A673 (cell line): ENCODE measurements around the gene FOXA2. TPM values are rescaled to one million over a fixed set of nuclear protein-coding genes. Genes with fewer than 3 reads are reported as not detected.

ENCODE experiments used
- BruUV-seq: library from RNA; stranded (reverse); fragments of 400-500 nt; replicated peaks from 2 replicates; lab custom pipeline; 2021; lab: Mats Ljungman, UMichigan
- CTCF ChIA-PET: fragments of 300-600 bp; sonication (Branson Sonifier 250); formaldehyde crosslinking; loops from one replicate; lab custom pipeline; 2022; ENCODE audit warnings: antibody characterized with exemption; lab: Charles Lee
- POLR2A ChIA-PET: fragments of 300-600 bp; sonication (Branson Sonifier 250); formaldehyde crosslinking; loops from one replicate; lab custom pipeline; 2022; ENCODE audit warnings: antibody characterized with exemption; ENCODE audit not compliant: low non-redundant PET; lab: Charles Lee
- DNase-seq: peaks from one replicate; pipeline ENCODE4 v3.0.0-alpha.2; 2015; ENCODE audit warnings: low spot score
- H3K27ac ChIP-seq: fragments of 200-600 bp; sonication (generic); 2 replicates; pipeline ENCODE4 v1.5.1; 2016; ENCODE audit warnings: mixed run types, low read depth, mild to moderate bottlenecking, mixed read lengths, antibody characterized with exemption, low read length; ENCODE audit not compliant: poor library complexity, severe bottlenecking
- H3K27me3 ChIP-seq: fragments of 200-600 bp; sonication (generic); replicated peaks from 2 replicates; pipeline ENCODE4 v1.6.1; 2017; ENCODE audit warnings: mixed run types, low read depth, mild to moderate bottlenecking, mixed read lengths, antibody characterized with exemption, low read length; ENCODE audit not compliant: insufficient read depth, poor library complexity
- H3K36me3 ChIP-seq: fragments of 200-600 bp; sonication (generic); 2 replicates; pipeline ENCODE4 v1.6.1; 2016; ENCODE audit warnings: mixed run types, mild to moderate bottlenecking, mixed read lengths, antibody characterized with exemption, low read length; ENCODE audit not compliant: insufficient read depth, poor library complexity, severe bottlenecking
- H3K4me1 ChIP-seq: fragments of 200-600 bp; sonication (generic); 2 replicates; pipeline ENCODE4 v1.6.1; 2017; ENCODE audit warnings: mixed run types, mild to moderate bottlenecking, mixed read lengths, antibody characterized with exemption, low read length; ENCODE audit not compliant: insufficient read depth, poor library complexity, severe bottlenecking
- H3K4me3 ChIP-seq: fragments of 200-600 bp; sonication (generic); 2 replicates; pipeline ENCODE4 v1.5.1; 2016; ENCODE audit warnings: low read depth, mixed run types, mild to moderate bottlenecking, mixed read lengths, low read length; ENCODE audit not compliant: poor library complexity, severe bottlenecking
- H3K9me3 ChIP-seq: fragments of 200-600 bp; sonication (generic); 2 replicates; pipeline ENCODE4 v1.6.1; 2016; ENCODE audit warnings: mixed run types, low read depth, mild to moderate bottlenecking, mixed read lengths, antibody characterized with exemption, low read length; ENCODE audit not compliant: poor library complexity, severe bottlenecking
- CTCF ChIP-seq: fragments of 300-800, 200-600 bp; sonication (generic); conservative IDR thresholded peaks from 2 replicates; pipeline ENCODE4 v1.5.1; 2017; ENCODE audit warnings: low read depth, mild to moderate bottlenecking, antibody characterized with exemption, low read length, moderate library complexity, mixed read lengths
- EZH2 ChIP-seq: fragments of 200-600 bp; sonication (generic); IDR thresholded peaks from 2 replicates; pipeline ENCODE4 v1.6.1; 2017; ENCODE audit warnings: borderline replicate concordance, low read depth, mild to moderate bottlenecking, mixed read lengths, antibody characterized with exemption, low read length; ENCODE audit not compliant: poor library complexity, severe bottlenecking
- intact Hi-C: fragments of 100-400 bp; cut with micrococcal nuclease; formaldehyde crosslinking; loops from one replicate; pipeline ENCODE4 v1.10.0; 2022; ENCODE audit not compliant: unreplicated experiment
- total RNA-seq: library from RNA; stranded (reverse); gene quantifications from 2 replicates; pipeline ENCODE4 v1.2.3, GENCODE V29; 2021

Gene FOXA2
- total RNA-seq, 1 experiment from 2014 or later = not detected

- ChIA-PET POLR2A (no interaction called here), CTCF (no interaction called here)
- no peak for DNase-seq
- Histone ChIP-seq H3K27me3 (no peaks in the 10 kb centered on the region), H3K36me3 (no peaks in the 10 kb centered on the region), H3K4me1 (no peaks in the 10 kb centered on the region), H3K4me3 (no peak overlapping the region), H3K9me3 (no peaks in the 10 kb centered on the region), H3K27ac (no peak overlapping the region)
- BruUV-seq = no TSS peak
- TF ChIP-seq CTCF (no peak), EZH2 (no peak)
- intact Hi-C loops = no loop called here
Observed at GRCh38 chr20:22548040-22548439, 36.3 kb downstream of the FOXA2 start.

GRCh38 chr20:22546344-22546743 is 38.0 kb downstream of the FOXA2 start:
- Histone ChIP-seq H3K27ac (no peak overlapping the region), H3K4me1 (no peaks in the 10 kb centered on the region), H3K4me3 (no peak overlapping the region), H3K27me3 (no peaks in the 10 kb centered on the region), H3K36me3 (no peaks in the 10 kb centered on the region), H3K9me3 (no peaks in the 10 kb centered on the region)
- no peak for TF ChIP-seq EZH2
- TF ChIP-seq CTCF = no peak
- ChIA-PET POLR2A (no interaction called here), CTCF (no interaction called here)
- BruUV-seq = no TSS peak
- intact Hi-C loops = no loop called here
- no peak for DNase-seq

GRCh38 chr20:22545045-22545444 is 39.3 kb downstream of the FOXA2 start:
- H3K36me3 ChIP-seq = no peaks in the 10 kb centered on the region
- H3K27ac ChIP-seq = no peak overlapping the region
- intact Hi-C loops = no loop called here
- ChIA-PET POLR2A (no interaction called here), CTCF (no interaction called here)
- DNase-seq = no peak
- no peak for TF ChIP-seq EZH2
- H3K4me1 ChIP-seq = no peaks in the 10 kb centered on the region
- no peaks in the 10 kb centered on the region for H3K9me3 ChIP-seq
- H3K27me3 ChIP-seq = no peaks in the 10 kb centered on the region
- no peak overlapping the region for H3K4me3 ChIP-seq
- no TSS peak for BruUV-seq

- intact Hi-C loops = no loop called here
- no peaks in the 10 kb centered on the region for H3K4me1 ChIP-seq
- POLR2A ChIA-PET = no interaction called here
- TF ChIP-seq CTCF (no peak), EZH2 (no peak)
- no peaks in the 10 kb centered on the region for H3K27me3 ChIP-seq
- H3K4me3 ChIP-seq = no peak overlapping the region
- H3K36me3 ChIP-seq = no peaks in the 10 kb centered on the region
- DNase-seq = no peak
- H3K9me3 ChIP-seq = no peaks in the 10 kb centered on the region
- BruUV-seq = no TSS peak
- no peak overlapping the region for H3K27ac ChIP-seq
- CTCF ChIA-PET = no interaction called here
Observed at GRCh38 chr20:22544462-22544861, 39.9 kb downstream of the FOXA2 start.
